Parathyroid adenoma (tissue), 2 donors: ENCODE results near the gene LLCFC1.

Experiments used
- H2AFZ ChIP-seq: fragments of 300-600 bp; sonication (generic); one replicate; pipeline ENCODE4 v1.7.0; 2017; ENCODE audit warnings: antibody characterized with exemption, mild to moderate bottlenecking
- H3K27ac ChIP-seq: fragments of 300-600 bp; sonication (generic); one replicate; pipeline ENCODE4 v1.7.0; 2017
- H3K27me3 ChIP-seq: fragments of 300-600 bp; sonication (generic); one replicate; pipeline ENCODE4 v1.7.0; 2017; ENCODE audit warnings: low read length; ENCODE audit not compliant: control insufficient read depth, insufficient read depth
- H3K36me3 ChIP-seq: fragments of 300-600 bp; sonication (generic); one replicate; pipeline ENCODE4 v1.7.0; 2017; ENCODE audit warnings: low read length; ENCODE audit not compliant: control insufficient read depth, insufficient read depth
- H3K4me1 ChIP-seq: fragments of 300-600 bp; sonication (generic); one replicate; pipeline ENCODE4 v1.7.0; 2017; ENCODE audit warnings: control low read depth
- H3K4me2 ChIP-seq: fragments of 300-600 bp; sonication (generic); one replicate; pipeline ENCODE4 v1.7.0; 2017; ENCODE audit warnings: low read length
- H3K4me3 ChIP-seq: fragments of 300-600 bp; sonication (generic); one replicate; pipeline ENCODE4 v1.7.0; 2017; ENCODE audit warnings: low read depth, low read length
- H3K79me2 ChIP-seq: fragments of 300-600 bp; sonication (generic); one replicate; pipeline ENCODE4 v1.7.0; 2017; ENCODE audit warnings: control low read depth
- H3K9ac ChIP-seq: fragments of 300-600 bp; sonication (generic); one replicate; pipeline ENCODE4 v1.7.0; 2017; ENCODE audit warnings: mild to moderate bottlenecking
- H3K9me3 ChIP-seq: fragments of 300-600 bp; sonication (generic); one replicate; pipeline ENCODE4 v1.7.0; 2017; ENCODE audit warnings: low read length; ENCODE audit not compliant: control insufficient read depth
- TF ChIP-seq, protein P1 (sequence below): fragments of 300-600 bp; sonication (generic); IDR thresholded peaks from one replicate; pipeline ENCODE4 v1.7.0; 2017; ENCODE audit warnings: antibody characterized with exemption, mild to moderate bottlenecking
- donor health status: primary hyperparathyroidism.

The LLCFC1 gene

GRCh38 chr7:142919656-142920055, 19.6 kb upstream of the LLCFC1 start:
- Histone ChIP-seq H3K79me2 (no peaks in the 10 kb centered on the region), H3K27me3 (no peaks in the 10 kb centered on the region), H2AFZ (no peak overlapping the region), H3K9me3 (no peaks in the 10 kb centered on the region), H3K4me2 (no peak overlapping the region), H3K27ac (no peak overlapping the region), H3K36me3 (no peaks in the 10 kb centered on the region), H3K4me3 (no peak overlapping the region), H3K4me1 (no peaks in the 10 kb centered on the region), H3K9ac (no peak overlapping the region)
- TF ChIP-seq, protein P1, sequence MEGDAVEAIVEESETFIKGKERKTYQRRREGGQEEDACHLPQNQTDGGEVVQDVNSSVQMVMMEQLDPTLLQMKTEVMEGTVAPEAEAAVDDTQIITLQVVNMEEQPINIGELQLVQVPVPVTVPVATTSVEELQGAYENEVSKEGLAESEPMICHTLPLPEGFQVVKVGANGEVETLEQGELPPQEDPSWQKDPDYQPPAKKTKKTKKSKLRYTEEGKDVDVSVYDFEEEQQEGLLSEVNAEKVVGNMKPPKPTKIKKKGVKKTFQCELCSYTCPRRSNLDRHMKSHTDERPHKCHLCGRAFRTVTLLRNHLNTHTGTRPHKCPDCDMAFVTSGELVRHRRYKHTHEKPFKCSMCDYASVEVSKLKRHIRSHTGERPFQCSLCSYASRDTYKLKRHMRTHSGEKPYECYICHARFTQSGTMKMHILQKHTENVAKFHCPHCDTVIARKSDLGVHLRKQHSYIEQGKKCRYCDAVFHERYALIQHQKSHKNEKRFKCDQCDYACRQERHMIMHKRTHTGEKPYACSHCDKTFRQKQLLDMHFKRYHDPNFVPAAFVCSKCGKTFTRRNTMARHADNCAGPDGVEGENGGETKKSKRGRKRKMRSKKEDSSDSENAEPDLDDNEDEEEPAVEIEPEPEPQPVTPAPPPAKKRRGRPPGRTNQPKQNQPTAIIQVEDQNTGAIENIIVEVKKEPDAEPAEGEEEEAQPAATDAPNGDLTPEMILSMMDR = no peak

GRCh38 chr7:142923391-142923790, 15.9 kb upstream of the LLCFC1 start:
- H3K9me3 ChIP-seq = no peaks in the 10 kb centered on the region
- H2AFZ ChIP-seq = no peak overlapping the region
- H3K4me3 ChIP-seq = no peak overlapping the region
- no peaks in the 10 kb centered on the region for H3K79me2 ChIP-seq
- no peak overlapping the region for H3K9ac ChIP-seq
- H3K27ac ChIP-seq = no peak overlapping the region
- H3K4me2 ChIP-seq = no peak overlapping the region
- H3K36me3 ChIP-seq = no peaks in the 10 kb centered on the region
- H3K4me1 ChIP-seq = no peaks in the 10 kb centered on the region
- no peaks in the 10 kb centered on the region for H3K27me3 ChIP-seq
- TF ChIP-seq, protein P1 = no peak

DNA sequence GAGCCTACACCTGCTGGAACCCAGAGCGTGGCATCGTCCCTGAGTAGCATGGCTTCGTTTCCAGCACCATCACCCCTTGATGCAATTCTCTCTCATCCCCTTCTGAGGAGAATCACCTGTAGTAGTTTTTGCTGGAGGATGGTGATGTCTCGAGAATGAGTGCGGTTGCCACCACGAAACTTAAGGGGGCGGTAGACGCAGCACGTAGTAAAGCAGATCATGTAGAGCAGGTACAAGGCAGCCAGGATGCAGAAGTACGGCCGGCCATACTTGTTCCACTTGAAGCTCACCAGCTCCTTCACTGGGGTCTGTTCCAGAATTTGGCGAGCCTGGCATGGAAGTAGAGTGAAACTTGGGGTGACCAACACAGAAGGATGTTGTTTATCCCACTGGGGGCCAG, 13.9 kb upstream of the LLCFC1 start:
- Histone ChIP-seq H3K9me3 (no peaks in the 10 kb centered on the region), H3K27ac (no peak overlapping the region), H3K4me2 (no peak overlapping the region), H3K36me3 (no peaks in the 10 kb centered on the region), H3K79me2 (no peaks in the 10 kb centered on the region), H3K9ac (no peak overlapping the region), H2AFZ (no peak overlapping the region), H3K4me3 (no peak overlapping the region), H3K27me3 (no peaks in the 10 kb centered on the region), H3K4me1 (no peaks in the 10 kb centered on the region)
- TF ChIP-seq, protein P1 = no peak

- no peaks in the 10 kb centered on the region for H3K27me3 ChIP-seq
Observed at GRCh38 chr7:142927085-142927745, 12.1 kb upstream of the LLCFC1 start.

More at GRCh38 chr7:142927085-142927745, 12.1 kb upstream of the LLCFC1 start:
- TF ChIP-seq, protein P1 = no peak
- H2AFZ ChIP-seq = no peak overlapping the region
- no peaks in the 10 kb centered on the region for H3K4me1 ChIP-seq
- no peak overlapping the region for H3K4me3 ChIP-seq
- no peaks in the 10 kb centered on the region for H3K79me2 ChIP-seq
- no peaks in the 10 kb centered on the region for H3K36me3 ChIP-seq
- no peak overlapping the region for H3K4me2 ChIP-seq
- H3K9ac ChIP-seq = no peak overlapping the region
- no peaks in the 10 kb centered on the region for H3K9me3 ChIP-seq
- H3K27ac ChIP-seq = no peak overlapping the region
